GM23338 (cell line): ENCODE measurements around the gene IL1A. TPM values are rescaled to one million over a fixed set of nuclear protein-coding genes. Genes with fewer than 3 reads are reported as not detected.

Source experiments
- ATAC-seq: fragments of 200-7000 bp; cut with Tn5 transposase; 3 replicates; pipeline ENCODE4 v1.9.1; 2020
- DNase-seq: peaks from one replicate; pipeline ENCODE4 v3.0.0-alpha.2; 2015; ENCODE audit warnings: low spot score
- H2AFZ ChIP-seq: fragments of 200-600 bp; sonication (generic); 2 replicates; pipeline ENCODE4 v1.8.0; 2016; ENCODE audit warnings: antibody characterized with exemption, mild to moderate bottlenecking, moderate library complexity
- H3F3A ChIP-seq: fragments of 200-600 bp; sonication (generic); replicated peaks from 2 replicates; pipeline ENCODE4 v1.8.0; 2017; ENCODE audit warnings: antibody characterized with exemption, mixed run types, low read depth
- H3K27ac ChIP-seq: fragments of 200-600 bp; sonication (generic); 2 replicates; pipeline ENCODE4 v1.6.1; 2016; ENCODE audit warnings: low read depth
- H3K27me3 ChIP-seq: fragments of 200-600 bp; sonication (generic); 2 replicates; pipeline ENCODE4 v1.8.0; 2016; ENCODE audit warnings: mild to moderate bottlenecking, mixed run types, moderate library complexity; ENCODE audit not compliant: insufficient read depth
- H3K36me3 ChIP-seq: fragments of 200-600 bp; sonication (generic); 2 replicates; pipeline ENCODE4 v1.8.0; 2016; ENCODE audit warnings: mild to moderate bottlenecking; ENCODE audit not compliant: insufficient read depth
- H3K4me1 ChIP-seq: fragments of 200-600 bp; sonication (generic); 2 replicates; pipeline ENCODE4 v1.8.0; 2016; ENCODE audit warnings: mild to moderate bottlenecking, moderate library complexity; ENCODE audit not compliant: insufficient read depth
- H3K4me2 ChIP-seq: fragments of 200-600 bp; sonication (generic); 2 replicates; pipeline ENCODE4 v1.7.1; 2017; ENCODE audit warnings: mixed run types
- H3K4me3 ChIP-seq: fragments of 200-600 bp; sonication (generic); 2 replicates; pipeline ENCODE4 v1.6.1; 2016; ENCODE audit warnings: mixed run types
- H3K79me2 ChIP-seq: fragments of 200-600 bp; sonication (generic); replicated peaks from 2 replicates; pipeline ENCODE4 v1.8.0; 2017; ENCODE audit warnings: mild to moderate bottlenecking; ENCODE audit not compliant: insufficient read depth
- H3K9me2 ChIP-seq: fragments of 200-600 bp; sonication (generic); 2 replicates; pipeline ENCODE4 v1.8.0; 2017; ENCODE audit not compliant: insufficient read depth
- H4K20me1 ChIP-seq: fragments of 200-600 bp; sonication (generic); replicated peaks from 2 replicates; pipeline ENCODE4 v1.8.0; 2017; ENCODE audit warnings: mild to moderate bottlenecking; ENCODE audit not compliant: insufficient read depth
- H3K27ac Mint-ChIP-seq: 2 replicates; pipeline ENCODE4 v1.8.0; 2020; ENCODE audit warnings: inconsistent platforms, mild to moderate bottlenecking, moderate library complexity, mixed read lengths
- H3K27me3 Mint-ChIP-seq: 3 replicates; pipeline ENCODE4 v1.8.0; 2022; ENCODE audit warnings: low read depth, mild to moderate bottlenecking, moderate library complexity, mixed read lengths, inconsistent platforms; ENCODE audit not compliant: insufficient read depth, poor library complexity
- H3K36me3 Mint-ChIP-seq: 3 replicates; pipeline ENCODE4 v1.8.0; 2021; ENCODE audit warnings: low read depth, mild to moderate bottlenecking, inconsistent platforms, moderate library complexity, mixed read lengths
- H3K4me1 Mint-ChIP-seq: 3 replicates; pipeline ENCODE4 v1.8.0; 2020; ENCODE audit warnings: mild to moderate bottlenecking, inconsistent platforms, mixed read lengths
- H3K4me3 Mint-ChIP-seq: 3 replicates; pipeline ENCODE4 v1.8.0; 2021; ENCODE audit warnings: moderate library complexity, mild to moderate bottlenecking, inconsistent platforms, mixed read lengths
- H3K9me3 Mint-ChIP-seq: 3 replicates; pipeline ENCODE4 v1.8.0; 2020; ENCODE audit warnings: moderate library complexity, mild to moderate bottlenecking, inconsistent platforms, mixed read lengths
- CREB1 ChIP-seq: fragments of 250-450 bp; sonication (Bioruptor Pico); IDR thresholded peaks from 2 replicates; pipeline ENCODE4 v1.5.0; 2020; ENCODE audit warnings: low read depth, mild to moderate bottlenecking, moderate library complexity
- EZH2 ChIP-seq: fragments of 200-600 bp; sonication (generic); IDR thresholded peaks from one replicate; pipeline ENCODE4 v1.8.0; 2017; ENCODE audit warnings: antibody characterized with exemption, mild to moderate bottlenecking, low read depth; ENCODE audit not compliant: unreplicated experiment
- EZH2phosphoT487 ChIP-seq: fragments of 200-600 bp; sonication (generic); IDR thresholded peaks from one replicate; pipeline ENCODE4 v1.8.1; 2018; ENCODE audit warnings: antibody characterized with exemption; ENCODE audit not compliant: unreplicated experiment
- JUNB ChIP-seq: IDR thresholded peaks from one replicate; pipeline ENCODE4 v1.6.1; 2016; ENCODE audit warnings: antibody characterized with exemption; ENCODE audit not compliant: unreplicated experiment
- NANOG ChIP-seq: IDR thresholded peaks from 2 replicates; pipeline ENCODE4 v1.6.1; 2016; ENCODE audit warnings: antibody characterized with exemption, borderline replicate concordance
- POLR2AphosphoS5 ChIP-seq: IDR thresholded peaks from 2 replicates; pipeline ENCODE4 v1.6.1; 2016; ENCODE audit warnings: antibody characterized with exemption, low read depth
- STAT1 ChIP-seq: IDR thresholded peaks from one replicate; pipeline ENCODE4 v1.6.1; 2016; ENCODE audit warnings: antibody characterized with exemption; ENCODE audit not compliant: unreplicated experiment
- ZNF114 ChIP-seq: fragments of 250-450 bp; sonication (Bioruptor Pico); IDR thresholded peaks from 2 replicates; pipeline ENCODE4 v1.5.0; 2020; ENCODE audit warnings: mild to moderate bottlenecking, moderate library complexity
- ZNF331 ChIP-seq: fragments of 250-450 bp; sonication (Bioruptor Pico); IDR thresholded peaks from 2 replicates; pipeline ENCODE4 v1.5.0; 2020; ENCODE audit warnings: low read depth, mild to moderate bottlenecking, moderate library complexity
- polyA plus RNA-seq: library from polyadenylated mRNA; unstranded; fragments of >200 nt; fragmentation: Nextera tagmentation; extraction: Ambion mirVana; gene quantifications from 2 replicates; pipeline ENCODE4 v1.2.1, GENCODE V29; 2016
- total RNA-seq: library from RNA; depleted of rRNA; stranded (reverse); fragments of >200 nt; shearing (Covaris generic); gene quantifications from 2 replicates; pipeline ENCODE4 v1.2.3, GENCODE V29; 2014
- TF ChIP-seq, protein P1 (sequence below): IDR thresholded peaks from 2 replicates; pipeline ENCODE4 v1.6.1; 2016; ENCODE audit warnings: antibody characterized with exemption
- TF ChIP-seq, protein P2 (sequence below): IDR thresholded peaks from one replicate; pipeline ENCODE4 v1.6.1; 2018; ENCODE audit warnings: antibody characterized with exemption; ENCODE audit not compliant: unreplicated experiment
- TF ChIP-seq, protein P3 (sequence below): fragments of 250-450 bp; sonication (Bioruptor Pico); IDR thresholded peaks from 2 replicates; pipeline ENCODE4 v1.5.0; 2020; ENCODE audit warnings: mild to moderate bottlenecking, moderate library complexity
- TF ChIP-seq, protein P4 (sequence below), 2 experiments: fragments of 200-600 bp in 1 of 2; sonication (generic) in 1 of 2; conservative IDR thresholded peaks; 2 replicates each; pipeline versions ENCODE4 v1.5.1 to v1.6.1; 2016 to 2017; ENCODE audit warnings: antibody characterized with exemption in 2 of 2, low read depth in 2 of 2, mild to moderate bottlenecking in 2 of 2, moderate library complexity in 1 of 2

Gene IL1A
- total and polyA plus RNA-seq, 2 experiments from 2014 or later = 0.65 to 0.73 TPM

DNA sequence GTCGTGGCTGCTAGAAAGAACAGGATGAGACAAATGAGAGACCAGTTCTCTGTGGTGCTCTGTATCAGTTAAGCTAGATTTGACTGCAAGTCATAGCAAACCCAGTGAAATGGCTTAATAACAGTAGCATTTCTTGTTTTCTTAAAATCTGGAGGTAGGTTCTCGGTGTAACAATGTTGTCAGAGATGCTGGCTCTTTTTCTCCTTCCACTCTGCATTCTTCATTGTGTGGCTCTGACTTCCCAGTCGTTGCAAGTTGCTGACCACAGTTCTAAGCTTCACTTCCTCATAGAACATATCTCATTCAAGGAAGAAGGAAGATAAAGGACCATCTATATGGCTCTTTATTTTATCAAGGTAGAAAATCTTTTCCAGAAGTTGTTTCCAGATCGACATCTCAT is 12.0 kb downstream of the IL1A start:
- Histone ChIP-seq H4K20me1 (no peaks in the 10 kb centered on the region), H2AFZ (no peak overlapping the region)
- H3K27me3 Mint-ChIP-seq = no peaks in the 10 kb centered on the region

More for the DNA sequence above, 12.0 kb downstream of the IL1A start:
- TF ChIP-seq, protein P1, sequence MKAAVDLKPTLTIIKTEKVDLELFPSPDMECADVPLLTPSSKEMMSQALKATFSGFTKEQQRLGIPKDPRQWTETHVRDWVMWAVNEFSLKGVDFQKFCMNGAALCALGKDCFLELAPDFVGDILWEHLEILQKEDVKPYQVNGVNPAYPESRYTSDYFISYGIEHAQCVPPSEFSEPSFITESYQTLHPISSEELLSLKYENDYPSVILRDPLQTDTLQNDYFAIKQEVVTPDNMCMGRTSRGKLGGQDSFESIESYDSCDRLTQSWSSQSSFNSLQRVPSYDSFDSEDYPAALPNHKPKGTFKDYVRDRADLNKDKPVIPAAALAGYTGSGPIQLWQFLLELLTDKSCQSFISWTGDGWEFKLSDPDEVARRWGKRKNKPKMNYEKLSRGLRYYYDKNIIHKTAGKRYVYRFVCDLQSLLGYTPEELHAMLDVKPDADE = no peak
- no peak for TF ChIP-seq CREB1 (CRISPR knock-in tag)
- no peak for TF ChIP-seq ZNF114 (CRISPR knock-in tag)
- no peak for TF ChIP-seq POLR2AphosphoS5
- TF ChIP-seq, protein P2, sequence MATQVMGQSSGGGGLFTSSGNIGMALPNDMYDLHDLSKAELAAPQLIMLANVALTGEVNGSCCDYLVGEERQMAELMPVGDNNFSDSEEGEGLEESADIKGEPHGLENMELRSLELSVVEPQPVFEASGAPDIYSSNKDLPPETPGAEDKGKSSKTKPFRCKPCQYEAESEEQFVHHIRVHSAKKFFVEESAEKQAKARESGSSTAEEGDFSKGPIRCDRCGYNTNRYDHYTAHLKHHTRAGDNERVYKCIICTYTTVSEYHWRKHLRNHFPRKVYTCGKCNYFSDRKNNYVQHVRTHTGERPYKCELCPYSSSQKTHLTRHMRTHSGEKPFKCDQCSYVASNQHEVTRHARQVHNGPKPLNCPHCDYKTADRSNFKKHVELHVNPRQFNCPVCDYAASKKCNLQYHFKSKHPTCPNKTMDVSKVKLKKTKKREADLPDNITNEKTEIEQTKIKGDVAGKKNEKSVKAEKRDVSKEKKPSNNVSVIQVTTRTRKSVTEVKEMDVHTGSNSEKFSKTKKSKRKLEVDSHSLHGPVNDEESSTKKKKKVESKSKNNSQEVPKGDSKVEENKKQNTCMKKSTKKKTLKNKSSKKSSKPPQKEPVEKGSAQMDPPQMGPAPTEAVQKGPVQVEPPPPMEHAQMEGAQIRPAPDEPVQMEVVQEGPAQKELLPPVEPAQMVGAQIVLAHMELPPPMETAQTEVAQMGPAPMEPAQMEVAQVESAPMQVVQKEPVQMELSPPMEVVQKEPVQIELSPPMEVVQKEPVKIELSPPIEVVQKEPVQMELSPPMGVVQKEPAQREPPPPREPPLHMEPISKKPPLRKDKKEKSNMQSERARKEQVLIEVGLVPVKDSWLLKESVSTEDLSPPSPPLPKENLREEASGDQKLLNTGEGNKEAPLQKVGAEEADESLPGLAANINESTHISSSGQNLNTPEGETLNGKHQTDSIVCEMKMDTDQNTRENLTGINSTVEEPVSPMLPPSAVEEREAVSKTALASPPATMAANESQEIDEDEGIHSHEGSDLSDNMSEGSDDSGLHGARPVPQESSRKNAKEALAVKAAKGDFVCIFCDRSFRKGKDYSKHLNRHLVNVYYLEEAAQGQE = no peak
- no peak for TF ChIP-seq NANOG
- no peak for TF ChIP-seq JUNB
- TF ChIP-seq STAT1 = no peak
- no peak for TF ChIP-seq EZH2
- no peak for TF ChIP-seq ZNF331 (CRISPR knock-in tag)
- TF ChIP-seq EZH2phosphoT487 = no peak
- TF ChIP-seq, protein P3, sequence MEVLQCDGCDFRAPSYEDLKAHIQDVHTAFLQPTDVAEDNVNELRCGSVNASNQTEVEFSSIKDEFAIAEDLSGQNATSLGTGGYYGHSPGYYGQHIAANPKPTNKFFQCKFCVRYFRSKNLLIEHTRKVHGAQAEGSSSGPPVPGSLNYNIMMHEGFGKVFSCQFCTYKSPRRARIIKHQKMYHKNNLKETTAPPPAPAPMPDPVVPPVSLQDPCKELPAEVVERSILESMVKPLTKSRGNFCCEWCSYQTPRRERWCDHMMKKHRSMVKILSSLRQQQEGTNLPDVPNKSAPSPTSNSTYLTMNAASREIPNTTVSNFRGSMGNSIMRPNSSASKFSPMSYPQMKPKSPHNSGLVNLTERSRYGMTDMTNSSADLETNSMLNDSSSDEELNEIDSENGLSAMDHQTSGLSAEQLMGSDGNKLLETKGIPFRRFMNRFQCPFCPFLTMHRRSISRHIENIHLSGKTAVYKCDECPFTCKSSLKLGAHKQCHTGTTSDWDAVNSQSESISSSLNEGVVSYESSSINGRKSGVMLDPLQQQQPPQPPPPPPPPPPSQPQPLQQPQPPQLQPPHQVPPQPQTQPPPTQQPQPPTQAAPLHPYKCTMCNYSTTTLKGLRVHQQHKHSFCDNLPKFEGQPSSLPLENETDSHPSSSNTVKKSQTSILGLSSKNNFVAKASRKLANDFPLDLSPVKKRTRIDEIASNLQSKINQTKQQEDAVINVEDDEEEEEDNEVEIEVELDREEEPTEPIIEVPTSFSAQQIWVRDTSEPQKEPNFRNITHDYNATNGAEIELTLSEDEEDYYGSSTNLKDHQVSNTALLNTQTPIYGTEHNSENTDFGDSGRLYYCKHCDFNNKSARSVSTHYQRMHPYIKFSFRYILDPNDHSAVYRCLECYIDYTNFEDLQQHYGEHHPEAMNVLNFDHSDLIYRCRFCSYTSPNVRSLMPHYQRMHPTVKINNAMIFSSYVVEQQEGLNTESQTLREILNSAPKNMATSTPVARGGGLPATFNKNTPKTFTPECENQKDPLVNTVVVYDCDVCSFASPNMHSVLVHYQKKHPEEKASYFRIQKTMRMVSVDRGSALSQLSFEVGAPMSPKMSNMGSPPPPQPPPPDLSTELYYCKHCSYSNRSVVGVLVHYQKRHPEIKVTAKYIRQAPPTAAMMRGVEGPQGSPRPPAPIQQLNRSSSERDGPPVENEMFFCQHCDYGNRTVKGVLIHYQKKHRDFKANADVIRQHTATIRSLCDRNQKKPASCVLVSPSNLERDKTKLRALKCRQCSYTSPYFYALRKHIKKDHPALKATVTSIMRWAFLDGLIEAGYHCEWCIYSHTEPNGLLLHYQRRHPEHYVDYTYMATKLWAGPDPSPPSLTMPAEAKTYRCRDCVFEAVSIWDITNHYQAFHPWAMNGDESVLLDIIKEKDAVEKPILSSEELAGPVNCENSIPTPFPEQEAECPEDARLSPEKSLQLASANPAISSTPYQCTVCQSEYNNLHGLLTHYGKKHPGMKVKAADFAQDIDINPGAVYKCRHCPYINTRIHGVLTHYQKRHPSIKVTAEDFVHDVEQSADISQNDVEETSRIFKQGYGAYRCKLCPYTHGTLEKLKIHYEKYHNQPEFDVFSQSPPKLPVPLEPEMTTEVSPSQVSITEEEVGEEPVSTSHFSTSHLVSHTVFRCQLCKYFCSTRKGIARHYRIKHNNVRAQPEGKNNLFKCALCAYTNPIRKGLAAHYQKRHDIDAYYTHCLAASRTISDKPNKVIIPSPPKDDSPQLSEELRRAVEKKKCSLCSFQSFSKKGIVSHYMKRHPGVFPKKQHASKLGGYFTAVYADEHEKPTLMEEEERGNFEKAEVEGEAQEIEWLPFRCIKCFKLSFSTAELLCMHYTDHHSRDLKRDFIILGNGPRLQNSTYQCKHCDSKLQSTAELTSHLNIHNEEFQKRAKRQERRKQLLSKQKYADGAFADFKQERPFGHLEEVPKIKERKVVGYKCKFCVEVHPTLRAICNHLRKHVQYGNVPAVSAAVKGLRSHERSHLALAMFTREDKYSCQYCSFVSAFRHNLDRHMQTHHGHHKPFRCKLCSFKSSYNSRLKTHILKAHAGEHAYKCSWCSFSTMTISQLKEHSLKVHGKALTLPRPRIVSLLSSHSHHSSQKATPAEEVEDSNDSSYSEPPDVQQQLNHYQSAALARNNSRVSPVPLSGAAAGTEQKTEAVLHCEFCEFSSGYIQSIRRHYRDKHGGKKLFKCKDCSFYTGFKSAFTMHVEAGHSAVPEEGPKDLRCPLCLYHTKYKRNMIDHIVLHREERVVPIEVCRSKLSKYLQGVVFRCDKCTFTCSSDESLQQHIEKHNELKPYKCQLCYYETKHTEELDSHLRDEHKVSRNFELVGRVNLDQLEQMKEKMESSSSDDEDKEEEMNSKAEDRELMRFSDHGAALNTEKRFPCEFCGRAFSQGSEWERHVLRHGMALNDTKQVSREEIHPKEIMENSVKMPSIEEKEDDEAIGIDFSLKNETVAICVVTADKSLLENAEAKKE (CRISPR knock-in tag) = no peak
- TF ChIP-seq, protein P4, sequence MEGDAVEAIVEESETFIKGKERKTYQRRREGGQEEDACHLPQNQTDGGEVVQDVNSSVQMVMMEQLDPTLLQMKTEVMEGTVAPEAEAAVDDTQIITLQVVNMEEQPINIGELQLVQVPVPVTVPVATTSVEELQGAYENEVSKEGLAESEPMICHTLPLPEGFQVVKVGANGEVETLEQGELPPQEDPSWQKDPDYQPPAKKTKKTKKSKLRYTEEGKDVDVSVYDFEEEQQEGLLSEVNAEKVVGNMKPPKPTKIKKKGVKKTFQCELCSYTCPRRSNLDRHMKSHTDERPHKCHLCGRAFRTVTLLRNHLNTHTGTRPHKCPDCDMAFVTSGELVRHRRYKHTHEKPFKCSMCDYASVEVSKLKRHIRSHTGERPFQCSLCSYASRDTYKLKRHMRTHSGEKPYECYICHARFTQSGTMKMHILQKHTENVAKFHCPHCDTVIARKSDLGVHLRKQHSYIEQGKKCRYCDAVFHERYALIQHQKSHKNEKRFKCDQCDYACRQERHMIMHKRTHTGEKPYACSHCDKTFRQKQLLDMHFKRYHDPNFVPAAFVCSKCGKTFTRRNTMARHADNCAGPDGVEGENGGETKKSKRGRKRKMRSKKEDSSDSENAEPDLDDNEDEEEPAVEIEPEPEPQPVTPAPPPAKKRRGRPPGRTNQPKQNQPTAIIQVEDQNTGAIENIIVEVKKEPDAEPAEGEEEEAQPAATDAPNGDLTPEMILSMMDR (conservative IDR thresholded peaks at IDR 0.05; ENCODE audit: low read depth in 2 of 2) = no peak
- Mint-ChIP-seq H3K36me3 (no peaks in the 10 kb centered on the region), H3K4me3 (no peak overlapping the region), H3K27ac (no peak overlapping the region), H3K4me1 (peaks cover 3% of the 10 kb centered on the region; the same call in 1 of the 3 replicates), H3K9me3 (no peaks in the 10 kb centered on the region)
- ATAC-seq (no peak), DNase-seq (no peak)
- no peaks in the 10 kb centered on the region for H3F3A ChIP-seq
- H3K4me1 ChIP-seq = no peaks in the 10 kb centered on the region
- H3K9me2 ChIP-seq = no peaks in the 10 kb centered on the region
- H3K36me3 ChIP-seq = no peaks in the 10 kb centered on the region
- no peak overlapping the region for H3K4me2 ChIP-seq
- no peaks in the 10 kb centered on the region for H3K27me3 ChIP-seq
- H3K27ac ChIP-seq = no peak overlapping the region
- H3K79me2 ChIP-seq = no peaks in the 10 kb centered on the region
- H3K4me3 ChIP-seq = no peak overlapping the region
